ENCODE measurements around the gene SORCS1.

- TF ChIP-seq EZH2 (IDR thresholded peaks at IDR 0.05; ENCODE audit: low read length): no peak
- TF ChIP-seq CTCF (optimal IDR thresholded peaks at IDR 0.05 in 1 of 3, IDR thresholded peaks at IDR 0.05 in 1 of 3, conservative IDR thresholded peaks at IDR 0.05 in 1 of 3; ENCODE audit: extremely low read depth in 1 of 3, insufficient read depth in 2 of 3, low read length in 3 of 3): no peak
Observed at GRCh38 chr10:106576534-106576933, 588.0 kb downstream of the SORCS1 start.

Data from keratinocyte (primary cell).